Keratinocyte (primary cell): ENCODE results near the gene PXDN. TPM values are rescaled to one million over a fixed set of nuclear protein-coding genes. Genes with fewer than 3 reads are reported as not detected.

Source experiments
- DNase-seq: peaks from one replicate; pipeline ENCODE4 v3.0.0-alpha.2; 2011; ENCODE audit warnings: low read depth, missing footprints, low spot score
- FAIRE-seq: peaks from 2 replicates; lab custom pipeline; 2011; peaks lifted over from hg19 to GRCh38; lab: Jason Lieb, UNC
- H2AFZ ChIP-seq: 2 replicates; pipeline ENCODE4 v1.6.0; 2012; ENCODE audit warnings: low read length, control low read depth, inconsistent platforms; ENCODE audit not compliant: control insufficient read depth
- H3K27ac ChIP-seq: 2 replicates; pipeline ENCODE4 v1.5.1; 2011; ENCODE audit warnings: low read length; ENCODE audit not compliant: control insufficient read depth, insufficient read depth
- H3K27me3 ChIP-seq: 3 replicates; pipeline ENCODE4 v1.6.0; 2011; ENCODE audit warnings: low read length; ENCODE audit not compliant: control insufficient read depth, insufficient read depth; ENCODE audit errors: extremely low read depth
- H3K36me3 ChIP-seq, 2 experiments: 2 replicates in 1 of 2; 3 replicates in 1 of 2; pipeline ENCODE4 v1.5.1; 2011; ENCODE audit warnings: low read length in 2 of 2, mild to moderate bottlenecking in 1 of 2; ENCODE audit not compliant: control insufficient read depth in 2 of 2, insufficient read depth in 2 of 2; ENCODE audit errors: extremely low read depth in 1 of 2
- H3K4me1 ChIP-seq: 3 replicates; pipeline ENCODE4 v1.5.1; 2011; ENCODE audit warnings: low read length; ENCODE audit not compliant: control insufficient read depth, insufficient read depth; ENCODE audit errors: extremely low read depth
- H3K4me2 ChIP-seq: 3 replicates; pipeline ENCODE4 v1.6.0; 2011; ENCODE audit warnings: low read depth, low read length; ENCODE audit not compliant: control insufficient read depth, insufficient read depth; ENCODE audit errors: extremely low read depth
- H3K4me3 ChIP-seq, 3 experiments: fragments of 200-600 bp in 1 of 3; sonication (generic) in 1 of 3; 2 replicates in 2 of 3; 3 replicates in 1 of 3; pipeline ENCODE4 v1.5.1; 2011 to 2016; ENCODE audit warnings: low read length in 3 of 3, mild to moderate bottlenecking in 3 of 3, control low read depth in 2 of 3, inconsistent platforms in 1 of 3, low read depth in 1 of 3, mixed read lengths in 1 of 3, mixed run types in 1 of 3, moderate library complexity in 1 of 3; ENCODE audit not compliant: control insufficient read depth in 2 of 3, insufficient read depth in 2 of 3; ENCODE audit errors: extremely low read depth in 1 of 3
- H3K79me2 ChIP-seq: 2 replicates; pipeline ENCODE4 v1.6.0; 2012; ENCODE audit warnings: low read length; ENCODE audit not compliant: control insufficient read depth, insufficient read depth
- H3K9ac ChIP-seq: 3 replicates; pipeline ENCODE4 v1.6.0; 2011; ENCODE audit warnings: low read length; ENCODE audit not compliant: control insufficient read depth, insufficient read depth; ENCODE audit errors: extremely low read depth
- H3K9me1 ChIP-seq: 3 replicates; pipeline ENCODE4 v1.6.0; 2011; ENCODE audit warnings: low read length; ENCODE audit not compliant: control insufficient read depth, insufficient read depth; ENCODE audit errors: extremely low read depth
- H3K9me3 ChIP-seq: 2 replicates; pipeline ENCODE4 v1.5.1; 2012; ENCODE audit warnings: low read depth, low read length; ENCODE audit not compliant: control insufficient read depth
- H4K20me1 ChIP-seq: 3 replicates; pipeline ENCODE4 v1.6.0; 2011; ENCODE audit warnings: low read length; ENCODE audit not compliant: control insufficient read depth, insufficient read depth; ENCODE audit errors: extremely low read depth
- CTCF ChIP-seq, 3 experiments: IDR thresholded peaks in 1 of 3; conservative IDR thresholded peaks in 1 of 3; optimal IDR thresholded peaks in 1 of 3; 2 replicates in 2 of 3; 3 replicates in 1 of 3; pipeline versions ENCODE3 to v1.5.1; 2011; ENCODE audit warnings: low read length in 3 of 3, mild to moderate bottlenecking in 3 of 3, moderate library complexity in 2 of 3, control low read depth in 1 of 3, inconsistent platforms in 1 of 3; ENCODE audit not compliant: insufficient read depth in 2 of 3; ENCODE audit errors: extremely low read depth in 1 of 3
- EZH2 ChIP-seq: IDR thresholded peaks from one replicate; pipeline ENCODE4 v1.6.1; 2012; ENCODE audit warnings: inconsistent platforms, mild to moderate bottlenecking, low read length, moderate library complexity
- dilution Hi-C: fragments of 300-500 bp; cut with MboI; formaldehyde crosslinking; loops from one replicate; pipeline ENCODE4 v1.7.0; 2020; ENCODE audit warnings: low sequenced_read_pairs; ENCODE audit not compliant: extremely low pct_ligation_motif_present
- polyA plus RNA-seq, 5 experiments: library from polyadenylated mRNA; depleted of rRNA in 3 of 5; stranded (reverse) in 3 of 5; stranded (forward) in 1 of 5; unstranded in 1 of 5; fragments of >200 nt; gene quantifications; 1 replicate in 1 of 5; 2 replicates in 3 of 5; 3 replicates in 1 of 5; pipeline versions ENCODE4 v1.2.1 to v1.2.3, GENCODE V29; 2011 to 2012; ENCODE audit warnings: missing spikeins in 2 of 5, low read depth in 1 of 5, low replicate concordance in 1 of 5

PXDN gene
- polyA plus RNA-seq, 1 donor (not counting 4 experiments of a cell fraction or from before 2014, with no cell fraction given): 36.7 TPM

GRCh38 chr2:1619556-1619955, 124.8 kb downstream of the PXDN start:
- peaks cover under 1% of the 10 kb centered on the region for H3K4me1 ChIP-seq
- H3K9ac ChIP-seq: no peak overlapping the region
- H3K27me3 ChIP-seq: no peaks in the 10 kb centered on the region
- H3K9me1 ChIP-seq: no peaks in the 10 kb centered on the region
- no peaks in the 10 kb centered on the region for H4K20me1 ChIP-seq
- no peak overlapping the region for H3K4me2 ChIP-seq
- H3K4me3 ChIP-seq: no peak overlapping the region
- no peak for DNase-seq
- H3K9me3 ChIP-seq: no peaks in the 10 kb centered on the region
- dilution Hi-C loops: no loop called here
- no peak overlapping the region for H2AFZ ChIP-seq
- H3K27ac ChIP-seq: no peak overlapping the region
- no peak for FAIRE-seq
- H3K36me3 ChIP-seq: no peaks in the 10 kb centered on the region
- TF ChIP-seq EZH2 (no peak), CTCF (optimal IDR thresholded peaks at IDR 0.05 in 1 of 3, IDR thresholded peaks at IDR 0.05 in 1 of 3, conservative IDR thresholded peaks at IDR 0.05 in 1 of 3; ENCODE audit: extremely low read depth in 1 of 3, insufficient read depth in 2 of 3, low read length in 3 of 3) (no peak)
- H3K79me2 ChIP-seq: no peaks in the 10 kb centered on the region

DNA sequence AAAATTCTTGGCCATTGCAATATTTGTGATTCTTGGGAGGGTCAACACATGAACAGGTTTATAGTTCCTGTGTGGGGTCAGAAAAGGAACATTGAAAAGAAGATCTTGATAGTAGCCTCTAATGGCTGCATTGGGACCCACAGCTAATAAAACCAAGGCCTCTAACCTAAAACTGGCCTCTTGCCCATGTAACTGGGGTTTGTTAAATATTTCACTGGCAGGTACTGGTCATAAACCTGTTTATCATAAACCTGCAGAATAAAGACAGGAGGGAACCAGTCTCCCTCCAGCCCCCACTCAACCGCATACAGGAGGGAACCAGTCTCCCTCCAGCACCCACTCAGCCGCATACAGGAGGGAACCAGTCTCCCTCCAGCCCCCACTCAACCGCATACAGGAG, 125.3 kb downstream of the PXDN start:
- H3K4me1 ChIP-seq: peaks cover 2% of the 10 kb centered on the region
- H4K20me1 ChIP-seq: no peaks in the 10 kb centered on the region
- no peak overlapping the region for H3K9ac ChIP-seq
- no peak overlapping the region for H3K27ac ChIP-seq
- H3K79me2 ChIP-seq: no peaks in the 10 kb centered on the region
- H3K4me3 ChIP-seq: no peak overlapping the region
- dilution Hi-C loops: no loop called here
- TF ChIP-seq CTCF (optimal IDR thresholded peaks at IDR 0.05 in 1 of 3, IDR thresholded peaks at IDR 0.05 in 1 of 3, conservative IDR thresholded peaks at IDR 0.05 in 1 of 3; ENCODE audit: extremely low read depth in 1 of 3, insufficient read depth in 2 of 3, low read length in 3 of 3): no peak
- TF ChIP-seq EZH2: no peak
- DNase-seq (no peak), FAIRE-seq (no peak)
- H3K9me3 ChIP-seq: no peaks in the 10 kb centered on the region
- no peaks in the 10 kb centered on the region for H3K27me3 ChIP-seq
- no peaks in the 10 kb centered on the region for H3K9me1 ChIP-seq
- no peaks in the 10 kb centered on the region for H3K36me3 ChIP-seq
- H2AFZ ChIP-seq: no peak overlapping the region
- no peak overlapping the region for H3K4me2 ChIP-seq
